Activated CD8-positive, alpha-beta memory T cell treated with anti-CD3 and anti-CD28 coated beads, Interleukin-2, amount 50 U/mL, for 4 hours (primary cell): Measurements from ENCODE around the gene CADPS2.

ENCODE experiments used
- DNase-seq: peaks from one replicate; pipeline ENCODE4 v3.0.0-alpha.2; 2020

Gene CADPS2

GRCh38 chr7:122886357-122887081 lies at the start of gene CADPS2:
Gene CADPS2 (minus strand): TSS chr7:122886460. CDS start chr7:122886337, 123 bp downstream.
- no peak for DNase-seq

GRCh38 chr7:122935620-122936019 lies 49.4 kb upstream of the CADPS2 start:
- no peak for DNase-seq

- DNase-seq: no peak
Observed at GRCh38 chr7:122919643-122920181, 33.5 kb upstream of the CADPS2 start.

DNA sequence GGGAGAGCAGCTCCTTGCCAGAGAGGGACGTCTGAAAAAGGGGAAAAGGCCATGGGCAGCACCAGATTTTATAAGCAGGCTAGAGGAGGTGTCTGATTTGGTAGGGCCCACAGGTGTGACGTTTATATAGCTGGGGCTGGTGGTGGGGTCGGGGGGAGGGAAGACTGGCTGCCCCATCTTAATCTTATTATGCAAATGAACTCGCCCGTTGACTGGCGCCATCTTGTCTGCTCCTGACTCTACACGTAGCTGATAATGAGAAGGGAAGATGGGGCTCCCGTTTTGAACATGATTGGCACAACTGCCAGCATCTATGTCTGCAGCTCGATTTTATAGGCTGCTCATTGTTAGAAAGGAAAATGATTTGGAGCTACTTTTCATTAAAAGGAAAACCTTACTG lies 28.6 kb upstream of the CADPS2 start:
- no peak for DNase-seq

- DNase-seq: no peak
Observed at GRCh38 chr7:122913608-122914007, 27.3 kb upstream of the CADPS2 start.

- DNase-seq: no peak
Observed at GRCh38 chr7:122902751-122903495, 16.7 kb upstream of the CADPS2 start.

DNA sequence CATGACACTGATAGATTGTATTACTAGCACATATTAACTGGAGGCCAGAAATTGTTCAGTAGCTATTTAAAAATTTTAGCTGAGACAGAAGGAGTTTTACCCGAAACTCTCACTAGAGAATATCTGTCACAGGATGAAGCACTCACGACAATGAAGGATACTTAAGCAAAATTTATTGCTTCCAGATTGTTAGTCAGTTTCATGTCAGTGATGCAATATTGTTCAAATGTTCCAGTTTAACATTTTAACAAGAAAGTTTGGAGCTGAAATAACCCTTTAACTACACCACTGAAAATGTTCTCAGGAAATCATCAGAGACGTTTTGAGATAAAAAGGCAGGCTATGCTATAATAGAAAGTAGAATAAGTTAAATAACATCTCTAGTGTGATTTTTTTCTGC lies 15.0 kb upstream of the CADPS2 start:
- DNase-seq: no peak

- DNase-seq: no peak
Observed at GRCh38 chr7:122896509-122896908, 10.2 kb upstream of the CADPS2 start.

DNA sequence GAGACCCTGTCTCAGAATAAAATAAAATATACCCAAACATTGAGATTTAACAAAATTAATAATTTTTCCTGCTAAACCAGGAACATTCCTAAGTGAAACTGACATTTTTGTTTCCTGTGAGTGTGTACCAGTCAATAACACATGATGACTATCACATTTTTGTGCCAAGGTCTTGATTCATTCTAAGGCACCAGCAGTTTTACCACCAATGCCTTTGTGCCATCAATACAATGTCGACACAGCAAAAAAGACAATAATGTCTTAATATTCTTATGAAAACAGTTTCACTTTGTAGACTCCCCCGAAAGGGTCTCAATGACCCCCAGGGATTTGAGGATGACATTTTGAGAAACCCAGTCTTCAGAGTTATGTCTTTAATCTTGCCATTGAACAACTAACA lies 7.2 kb upstream of the CADPS2 start:
- DNase-seq: no peak

DNA sequence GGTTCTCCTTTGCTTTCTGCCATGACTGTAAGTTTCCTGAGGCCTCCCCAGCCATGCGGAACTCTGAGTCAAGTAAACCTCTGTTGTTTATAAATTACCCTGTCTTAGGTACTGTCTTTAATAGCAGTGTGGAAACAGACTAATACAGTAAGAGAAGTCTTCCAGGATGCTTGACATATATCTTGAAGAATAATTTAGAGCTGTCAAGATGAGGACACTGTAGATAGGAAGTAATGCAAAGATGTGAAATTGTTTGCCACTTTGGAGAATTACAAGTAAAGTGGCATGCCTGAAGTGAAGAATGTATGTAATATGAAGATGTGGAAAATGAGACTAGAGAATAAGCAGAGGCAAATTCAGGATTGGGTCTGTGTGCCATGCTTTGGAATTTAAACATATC lies 2.9 kb upstream of the CADPS2 start:
- no peak for DNase-seq

GRCh38 chr7:122887848-122888247 lies 1.6 kb upstream of the CADPS2 start:
- no peak for DNase-seq

- DNase-seq: no peak
Observed at GRCh38 chr7:122887198-122887597, 938 bp upstream of the CADPS2 start.

GRCh38 chr7:122885583-122886356 lies 490 bp downstream of the CADPS2 start:
- DNase-seq: no peak

- no peak for DNase-seq
Observed at GRCh38 chr7:122884186-122884585, 2.1 kb downstream of the CADPS2 start.

DNA sequence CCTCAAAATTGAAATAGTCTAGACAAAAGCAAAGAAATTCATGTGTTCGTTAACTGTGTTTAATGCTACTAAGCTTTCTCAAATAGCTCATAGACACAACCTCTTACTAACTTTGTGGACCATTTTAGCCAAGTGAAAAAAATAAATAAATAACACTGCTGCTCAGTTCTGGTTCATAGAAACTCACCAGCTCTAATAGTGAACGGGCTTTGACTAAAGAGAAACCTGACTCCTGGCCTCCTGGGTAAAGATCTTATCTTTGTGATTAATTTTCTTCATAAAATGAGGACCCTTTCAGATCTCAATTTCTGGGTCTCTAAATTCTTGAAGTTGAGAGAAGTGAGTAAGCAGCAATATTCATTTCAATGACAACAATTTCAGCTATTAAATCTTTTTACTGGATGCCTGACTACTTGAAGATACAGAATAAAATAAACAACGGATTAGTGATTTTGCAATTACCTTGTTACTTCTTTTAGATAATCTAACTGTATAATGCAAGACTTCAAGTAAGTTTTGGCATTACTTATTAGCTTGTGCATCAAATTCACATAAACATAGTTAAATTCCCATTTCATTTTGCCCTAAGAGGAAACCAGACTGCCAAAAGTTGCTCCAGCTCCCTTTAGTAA lies 3.1 kb downstream of the CADPS2 start:
- no peak for DNase-seq

- DNase-seq: no peak
Observed at GRCh38 chr7:122881324-122881723, 4.9 kb downstream of the CADPS2 start.

- DNase-seq: no peak
Observed at GRCh38 chr7:122869260-122869659, 17.0 kb downstream of the CADPS2 start.

GRCh38 chr7:122867471-122867980 lies 18.7 kb downstream of the CADPS2 start:
- no peak for DNase-seq

DNA sequence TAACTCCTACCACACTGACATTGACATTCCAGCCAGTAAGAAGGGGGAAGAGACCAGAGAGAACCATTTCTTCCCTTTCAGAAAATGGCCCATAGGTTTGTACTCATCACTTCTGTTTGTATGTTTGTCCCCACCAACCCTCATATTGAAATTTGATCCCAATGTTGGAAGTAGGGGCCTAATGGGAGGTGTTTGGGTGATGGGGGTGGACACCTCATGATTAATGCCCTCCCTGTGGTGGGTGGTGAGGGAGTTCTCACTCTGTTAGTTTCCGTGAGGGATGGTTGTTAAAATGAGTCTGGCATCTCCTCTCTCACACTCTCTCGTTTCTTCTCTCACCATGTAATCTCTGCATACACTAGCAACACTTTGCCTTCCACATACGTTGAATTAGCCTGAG lies 21.4 kb downstream of the CADPS2 start:
- DNase-seq: no peak

- no peak for DNase-seq
Observed at GRCh38 chr7:122864016-122864415, 22.2 kb downstream of the CADPS2 start.

DNA sequence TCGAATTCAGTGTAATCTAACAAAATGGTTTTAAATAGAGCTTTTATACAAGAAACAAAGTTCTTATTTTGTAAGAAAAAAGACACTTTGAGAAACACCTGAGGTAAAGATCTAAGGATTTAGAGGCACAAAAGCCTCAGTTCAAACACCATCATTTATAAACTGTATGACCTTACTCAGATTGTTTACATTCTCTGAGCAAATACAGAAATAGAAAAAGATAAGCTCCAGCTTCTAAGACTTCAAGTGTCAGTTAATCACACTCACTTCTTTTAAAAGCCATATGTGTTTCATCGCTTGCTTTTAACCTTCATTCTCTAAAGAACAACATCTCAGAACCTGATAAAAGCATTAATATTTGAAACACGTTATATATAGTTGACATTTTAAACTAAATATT lies 27.9 kb downstream of the CADPS2 start:
- no peak for DNase-seq

DNA sequence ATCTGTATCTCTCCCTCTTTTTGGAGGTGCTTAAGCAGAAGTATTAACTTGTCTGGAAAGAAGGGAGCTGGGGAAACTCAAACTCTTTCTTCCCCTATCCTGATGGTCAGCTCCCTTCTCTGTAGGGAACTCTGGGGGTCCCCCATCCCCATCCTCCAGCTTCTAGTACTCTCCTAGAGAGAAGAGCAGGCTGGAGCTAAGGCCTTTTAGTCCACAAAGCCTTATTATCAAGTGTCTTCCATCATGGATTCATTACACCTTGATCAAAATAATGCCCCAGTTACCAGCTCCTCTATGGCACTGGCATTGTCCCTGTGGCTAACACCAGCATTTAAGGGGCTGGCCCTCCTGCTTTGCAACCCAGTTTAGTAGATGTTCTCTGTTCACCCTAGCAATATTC lies 35.7 kb downstream of the CADPS2 start:
- DNase-seq: no peak

GRCh38 chr7:122849957-122850328 lies 36.3 kb downstream of the CADPS2 start:
- DNase-seq: no peak
